Measurements from ENCODE around the gene ZNF595. TPM values are rescaled to one million over a fixed set of nuclear protein-coding genes. Genes with fewer than 3 reads are reported as not detected.
A peak's percentile ranks its signal among the peaks of the same experiment; 100 is the strongest.
"Not testable (repeated sequence)": the region's sequence is repeated elsewhere in the genome, so short reads cannot be mapped to it uniquely, and the experiment has no call there.

Gene ZNF595
- 36.7 TPM for total RNA-seq (2021; ENCODE audit: unreplicated experiment)
- 21.6 TPM for polyA plus RNA-seq (2012; ENCODE audit: insufficient read length)
- Bru-seq, nascent RNA = percentile 87 among the genes with signal in this experiment
- BruChase-seq, experiment 1, labeled RNA remaining after a 2-hour chase = percentile 88 among the genes with signal in this experiment
- percentile 77 among the genes with signal in this experiment for BruChase-seq, experiment 2, labeled RNA remaining after a 6-hour chase
- long read RNA-seq, transcript ZNF595-205 (4 exons, 2,911 nt) = major isoform, 8 of 17 reads
- long read RNA-seq, partial matches to known transcripts = 0 of 17 reads
- long read RNA-seq, other reads (novel, unspliced or antisense) = 7 of 17 reads

DNA sequence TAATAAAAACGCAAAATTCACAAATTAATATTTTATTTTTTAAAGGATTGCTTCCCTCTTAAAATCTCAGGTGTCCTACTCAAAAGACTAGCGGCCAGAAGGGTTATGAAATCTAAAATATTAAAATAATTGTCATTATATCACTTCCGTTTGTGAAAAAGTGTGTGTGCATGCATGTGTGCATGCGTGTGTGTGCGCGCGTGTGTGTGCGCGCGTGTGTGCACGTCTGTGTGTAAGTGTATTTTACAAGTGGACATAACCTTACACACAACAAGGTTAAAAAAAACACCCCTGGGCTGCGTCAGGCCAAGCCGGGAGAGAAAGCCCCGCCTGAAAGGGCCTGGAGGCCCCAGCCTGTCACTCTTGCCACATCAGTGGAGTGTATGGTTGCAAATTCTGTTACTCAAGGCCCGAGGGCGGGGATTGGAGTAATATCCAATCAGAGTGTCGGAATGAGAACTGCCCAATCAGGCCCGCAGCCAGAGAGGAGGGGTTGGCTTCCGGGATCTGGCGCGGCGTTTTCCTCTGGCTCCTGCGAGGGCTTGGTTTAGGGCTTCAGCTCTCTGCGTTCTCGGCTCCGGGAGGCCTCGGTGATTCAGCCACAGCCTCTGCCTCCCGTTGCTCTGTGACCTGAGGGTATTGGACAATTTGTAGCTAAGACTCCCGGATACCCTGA is at the start of gene ZNF595:
Gene ZNF595, plus strand, starts transcription at position 518 of the 676 bp plus-strand sequence. CDS start 168 bp downstream, outside the sequence.
- H3K9me3 ChIP-seq (ENCODE audit: control insufficient read depth, insufficient read depth, low read depth, low read length); H3K36me3 ChIP-seq (ENCODE audit: control insufficient read depth, insufficient read depth, low read length); H3K27ac ChIP-seq (ENCODE audit: low read length); CTCF ChIA-PET; in situ Hi-C loops (cut with HindIII; ENCODE audit: low pct_unique_long_range_greater_than_20kb, low sequenced_read_pairs); H3K27me3 ChIP-seq (ENCODE audit: control insufficient read depth, insufficient read depth, low read length); H3K4me1 ChIP-seq (ENCODE audit: control insufficient read depth, insufficient read depth, low read length); POLR2A ChIA-PET; DNase-seq (ENCODE audit: low read depth, low spot score); BruUV-seq (replicated peaks); intact Hi-C loops (cut with micrococcal nuclease; ENCODE audit: unreplicated experiment): not testable (repeated sequence)
- ATAC-seq = peak; percentile 98
- peak within 1 kb of the TSS; percentile 37 to 38 for H3K4me3 ChIP-seq (ENCODE audit: low read depth in 2 of 2, low read length in 2 of 2)

DNA sequence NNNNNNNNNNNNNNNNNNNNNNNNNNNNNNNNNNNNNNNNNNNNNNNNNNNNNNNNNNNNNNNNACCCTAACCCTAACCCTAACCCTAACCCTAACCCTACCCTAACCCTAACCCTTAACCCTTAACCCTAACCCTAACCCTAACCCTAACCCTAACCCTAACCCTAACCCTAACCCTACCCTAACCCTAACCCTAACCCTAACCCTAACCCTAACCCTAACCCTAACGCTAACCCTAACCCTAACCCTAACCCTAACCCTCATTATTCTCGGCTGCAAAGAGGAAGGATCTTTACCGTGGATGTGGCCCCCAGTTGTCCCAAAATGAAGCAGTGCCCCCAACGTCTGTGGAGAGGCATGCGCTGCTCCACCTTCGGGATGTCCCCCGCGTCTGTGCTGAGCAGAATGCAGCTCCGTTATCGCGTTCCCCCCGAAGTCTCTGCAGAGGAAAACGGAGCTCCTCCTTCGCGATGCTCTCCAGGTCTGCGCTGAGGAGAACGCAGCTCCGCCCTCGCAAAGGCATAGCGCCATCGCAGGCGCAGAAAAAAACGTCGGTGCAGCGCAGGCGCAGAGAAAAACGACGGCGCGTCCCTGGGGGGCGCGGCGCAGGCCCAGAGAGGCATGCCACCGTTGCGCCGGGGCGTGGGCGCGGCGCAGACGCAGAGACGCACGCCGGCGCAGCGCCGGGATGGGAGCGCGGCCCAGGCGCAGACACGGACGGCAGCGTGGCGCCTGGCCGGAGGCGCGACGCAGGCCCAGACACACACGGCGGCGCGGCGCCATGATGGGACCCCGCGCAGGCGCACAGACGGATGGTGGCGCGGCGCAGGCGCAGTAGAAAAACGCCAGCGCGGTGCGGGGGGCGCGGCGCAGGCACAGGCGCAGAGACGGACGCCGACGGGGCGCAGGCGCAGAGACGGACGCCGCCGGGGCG is 42.9 kb upstream of the ZNF595 start:
- H3K36me3 ChIP-seq (ENCODE audit: control insufficient read depth, insufficient read depth, low read length); H3K9me3 ChIP-seq (ENCODE audit: control insufficient read depth, insufficient read depth, low read depth, low read length); intact Hi-C loops (cut with micrococcal nuclease; ENCODE audit: unreplicated experiment); in situ Hi-C loops (cut with HindIII; ENCODE audit: low pct_unique_long_range_greater_than_20kb, low sequenced_read_pairs); DNase-seq (ENCODE audit: low read depth, low spot score); POLR2A ChIA-PET; ATAC-seq; H3K4me3 ChIP-seq (ENCODE audit: low read depth in 2 of 2, low read length in 2 of 2); H3K27ac ChIP-seq (ENCODE audit: low read length); BruUV-seq (replicated peaks); CTCF ChIA-PET; H3K4me1 ChIP-seq (ENCODE audit: control insufficient read depth, insufficient read depth, low read length); H3K27me3 ChIP-seq (ENCODE audit: control insufficient read depth, insufficient read depth, low read length): not testable (repeated sequence)

DNA sequence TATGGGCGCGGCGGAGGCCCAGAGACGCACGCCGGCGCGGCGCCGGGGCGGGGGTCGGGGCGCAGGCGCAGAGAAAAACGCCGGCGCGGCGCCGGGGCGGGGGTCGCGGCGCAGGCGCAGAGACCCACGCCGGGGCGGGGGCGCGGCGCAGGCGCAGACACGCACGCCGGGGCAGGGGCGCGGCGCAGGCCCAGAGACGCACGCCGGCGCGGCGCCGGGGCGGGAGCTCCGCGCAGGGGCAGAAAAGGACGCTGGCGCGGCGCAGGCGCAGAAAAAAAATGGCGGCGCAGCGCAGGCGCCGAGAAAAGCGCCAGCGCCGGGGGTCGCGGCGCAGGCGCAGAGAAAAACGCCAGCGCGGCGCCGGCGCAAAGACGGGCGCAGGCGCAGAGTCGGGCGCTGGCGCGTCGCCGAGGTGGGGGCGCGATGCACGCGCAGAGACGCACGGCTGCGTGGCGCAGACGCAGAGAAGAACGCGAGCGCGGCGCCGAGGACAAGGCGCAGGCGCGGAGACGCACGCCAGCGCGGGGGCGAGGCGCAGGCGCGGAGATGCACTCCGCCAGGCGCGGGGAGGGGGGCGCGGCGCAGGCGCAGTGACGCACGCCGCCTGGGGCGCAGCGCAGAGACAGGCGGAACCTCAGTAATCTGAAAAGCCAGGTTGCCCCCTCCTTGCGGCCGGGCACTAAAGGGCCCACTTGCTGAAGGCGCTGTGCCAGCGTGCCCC is 41.9 kb upstream of the ZNF595 start:
- ATAC-seq; in situ Hi-C loops (cut with HindIII; ENCODE audit: low pct_unique_long_range_greater_than_20kb, low sequenced_read_pairs); intact Hi-C loops (cut with micrococcal nuclease; ENCODE audit: unreplicated experiment); H3K27me3 ChIP-seq (ENCODE audit: control insufficient read depth, insufficient read depth, low read length); H3K9me3 ChIP-seq (ENCODE audit: control insufficient read depth, insufficient read depth, low read depth, low read length); H3K27ac ChIP-seq (ENCODE audit: low read length); POLR2A ChIA-PET; H3K4me1 ChIP-seq (ENCODE audit: control insufficient read depth, insufficient read depth, low read length); DNase-seq (ENCODE audit: low read depth, low spot score); H3K36me3 ChIP-seq (ENCODE audit: control insufficient read depth, insufficient read depth, low read length); BruUV-seq (replicated peaks); H3K4me3 ChIP-seq (ENCODE audit: low read depth in 2 of 2, low read length in 2 of 2); CTCF ChIA-PET: not testable (repeated sequence)

DNA sequence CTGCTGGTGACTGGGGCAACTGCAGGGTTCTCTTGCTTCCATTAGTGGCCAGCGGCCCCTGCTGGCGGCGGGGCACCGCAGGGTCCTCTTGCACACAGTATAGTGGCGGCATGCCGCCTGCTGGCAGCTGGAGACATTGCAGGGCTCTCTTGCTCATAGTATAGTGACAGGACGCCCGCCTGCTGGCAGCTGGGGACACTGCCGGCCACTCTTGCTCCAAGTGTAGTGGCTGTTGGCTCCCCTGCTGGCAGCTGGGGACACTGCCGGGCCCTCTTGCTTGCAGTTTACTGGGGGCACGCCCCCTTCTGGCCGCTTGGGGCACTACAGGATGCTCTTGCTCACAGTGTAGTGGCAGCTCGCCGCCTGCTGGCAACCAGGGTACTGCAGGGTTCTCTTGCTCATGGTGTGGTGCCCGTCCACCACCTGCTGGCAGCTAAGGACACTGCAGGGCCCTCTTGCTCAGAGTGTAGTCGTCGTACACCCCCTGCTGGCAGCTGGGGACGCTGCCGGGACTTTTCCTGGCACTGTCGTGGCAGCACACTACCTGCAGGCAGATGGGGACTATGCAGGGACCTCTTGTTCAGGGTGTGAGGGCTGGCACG is 41.2 kb upstream of the ZNF595 start:
- H3K36me3 ChIP-seq (ENCODE audit: control insufficient read depth, insufficient read depth, low read length); CTCF ChIA-PET; BruUV-seq (replicated peaks); H3K27ac ChIP-seq (ENCODE audit: low read length); ATAC-seq; H3K4me3 ChIP-seq (ENCODE audit: low read depth in 2 of 2, low read length in 2 of 2); H3K9me3 ChIP-seq (ENCODE audit: control insufficient read depth, insufficient read depth, low read depth, low read length); H3K27me3 ChIP-seq (ENCODE audit: control insufficient read depth, insufficient read depth, low read length); in situ Hi-C loops (cut with HindIII; ENCODE audit: low pct_unique_long_range_greater_than_20kb, low sequenced_read_pairs); H3K4me1 ChIP-seq (ENCODE audit: control insufficient read depth, insufficient read depth, low read length); POLR2A ChIA-PET; intact Hi-C loops (cut with micrococcal nuclease; ENCODE audit: unreplicated experiment); DNase-seq (ENCODE audit: low read depth, low spot score): not testable (repeated sequence)

DNA sequence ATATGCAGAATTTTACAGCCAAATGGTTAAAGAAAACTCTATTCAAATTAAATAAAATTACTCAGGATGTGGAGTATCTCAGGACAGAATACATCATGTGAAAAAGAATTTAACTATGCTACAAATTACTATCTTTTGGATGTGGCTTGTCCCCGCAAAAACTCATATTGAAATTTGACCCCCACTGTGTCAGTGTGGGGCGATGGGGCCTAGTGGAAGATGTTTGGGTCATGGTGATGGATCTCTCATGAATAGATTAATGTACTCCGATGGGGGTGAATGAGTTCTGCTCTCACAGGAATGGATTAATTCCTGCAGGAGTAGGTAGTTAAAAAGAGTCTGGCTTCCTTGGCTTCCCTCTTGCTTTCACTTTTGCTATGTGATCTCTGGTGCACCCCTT is 35.0 kb upstream of the ZNF595 start:
- in situ Hi-C loops (cut with HindIII; ENCODE audit: low pct_unique_long_range_greater_than_20kb, low sequenced_read_pairs); H3K27ac ChIP-seq (ENCODE audit: low read length); ATAC-seq; H3K36me3 ChIP-seq (ENCODE audit: control insufficient read depth, insufficient read depth, low read length); H3K27me3 ChIP-seq (ENCODE audit: control insufficient read depth, insufficient read depth, low read length); CTCF ChIA-PET; POLR2A ChIA-PET; H3K9me3 ChIP-seq (ENCODE audit: control insufficient read depth, insufficient read depth, low read depth, low read length); DNase-seq (ENCODE audit: low read depth, low spot score); H3K4me1 ChIP-seq (ENCODE audit: control insufficient read depth, insufficient read depth, low read length); BruUV-seq (replicated peaks); H3K4me3 ChIP-seq (ENCODE audit: low read depth in 2 of 2, low read length in 2 of 2); intact Hi-C loops (cut with micrococcal nuclease; ENCODE audit: unreplicated experiment): not testable (repeated sequence)

DNA sequence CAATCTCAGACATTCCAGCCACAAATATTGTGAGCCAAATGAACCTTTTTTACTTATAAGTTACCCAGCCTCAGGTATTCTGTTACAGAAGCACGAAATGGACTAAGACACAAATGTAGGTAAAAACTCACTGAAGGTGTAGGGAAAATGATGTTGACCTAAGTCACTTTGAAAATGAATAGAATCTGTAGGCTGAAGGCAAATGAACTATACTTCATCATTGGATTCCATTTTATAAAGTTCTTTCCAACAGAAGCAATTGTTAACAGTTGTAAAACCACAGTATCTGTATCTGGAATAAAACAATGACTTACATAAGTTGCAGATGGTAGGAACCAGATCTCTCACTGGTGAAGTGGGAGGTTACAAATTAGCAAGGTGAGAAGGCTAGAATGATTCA is 34.5 kb upstream of the ZNF595 start:
- H3K27ac ChIP-seq (ENCODE audit: low read length); intact Hi-C loops (cut with micrococcal nuclease; ENCODE audit: unreplicated experiment); H3K4me1 ChIP-seq (ENCODE audit: control insufficient read depth, insufficient read depth, low read length); DNase-seq (ENCODE audit: low read depth, low spot score); H3K36me3 ChIP-seq (ENCODE audit: control insufficient read depth, insufficient read depth, low read length); H3K27me3 ChIP-seq (ENCODE audit: control insufficient read depth, insufficient read depth, low read length); H3K4me3 ChIP-seq (ENCODE audit: low read depth in 2 of 2, low read length in 2 of 2); POLR2A ChIA-PET; in situ Hi-C loops (cut with HindIII; ENCODE audit: low pct_unique_long_range_greater_than_20kb, low sequenced_read_pairs); ATAC-seq; BruUV-seq (replicated peaks); H3K9me3 ChIP-seq (ENCODE audit: control insufficient read depth, insufficient read depth, low read depth, low read length); CTCF ChIA-PET: not testable (repeated sequence)
